ENCODE data around the gene TBC1D32.
"Not testable (repeated sequence)": the region's sequence is repeated elsewhere in the genome, so short reads cannot be mapped to it uniquely, and the experiment has no call there.

Gene TBC1D32

GRCh38 chr6:121334299-121335086, at the start of gene TBC1D32:
TBC1D32 (minus strand) TSS chr6:121334480; CDS start chr6:121334430, 50 bp downstream.
- peak; percentile 78 for DNase-seq (ENCODE audit: low spot score)

- DNase-seq (ENCODE audit: low spot score): no peak
Measured at GRCh38 chr6:121383478-121383877, 49.2 kb upstream of the TBC1D32 start.

GRCh38 chr6:121382467-121383121, 48.3 kb upstream of the TBC1D32 start:
- DNase-seq (ENCODE audit: low spot score): peak; percentile 13

- DNase-seq (ENCODE audit: low spot score): no peak
Measured at GRCh38 chr6:121376411-121376810, 42.1 kb upstream of the TBC1D32 start.

- DNase-seq (ENCODE audit: low spot score): not testable (repeated sequence)
Measured at GRCh38 chr6:121374219-121374618, 39.9 kb upstream of the TBC1D32 start.

- DNase-seq (ENCODE audit: low spot score): no peak
Measured at GRCh38 chr6:121365536-121366521, 31.5 kb upstream of the TBC1D32 start.

- no peak for DNase-seq (ENCODE audit: low spot score)
Measured at GRCh38 chr6:121356575-121356974, 22.3 kb upstream of the TBC1D32 start.

- no peak for DNase-seq (ENCODE audit: low spot score)
Measured at GRCh38 chr6:121354764-121355163, 20.5 kb upstream of the TBC1D32 start.

GRCh38 chr6:121352941-121353340, 18.7 kb upstream of the TBC1D32 start:
- no peak for DNase-seq (ENCODE audit: low spot score)

- no peak for DNase-seq (ENCODE audit: low spot score)
Measured at GRCh38 chr6:121351916-121352315, 17.6 kb upstream of the TBC1D32 start.

- no peak for DNase-seq (ENCODE audit: low spot score)
Measured at GRCh38 chr6:121349596-121349995, 15.3 kb upstream of the TBC1D32 start.

GRCh38 chr6:121347484-121347883, 13.2 kb upstream of the TBC1D32 start:
- DNase-seq (ENCODE audit: low spot score): no peak

GRCh38 chr6:121344539-121344938, 10.3 kb upstream of the TBC1D32 start:
- no peak for DNase-seq (ENCODE audit: low spot score)

- no peak for DNase-seq (ENCODE audit: low spot score)
Measured at GRCh38 chr6:121339639-121340226, 5.5 kb upstream of the TBC1D32 start.

- no peak for DNase-seq (ENCODE audit: low spot score)
Measured at GRCh38 chr6:121338956-121339355, 4.7 kb upstream of the TBC1D32 start.

GRCh38 chr6:121338366-121338765, 4.1 kb upstream of the TBC1D32 start:
- DNase-seq (ENCODE audit: low spot score): no peak

- DNase-seq (ENCODE audit: low spot score): no peak
Measured at GRCh38 chr6:121335087-121336008, 1.1 kb upstream of the TBC1D32 start.

- not testable (repeated sequence) for DNase-seq (ENCODE audit: low spot score)
Measured at GRCh38 chr6:121333694-121334093, 586 bp downstream of the TBC1D32 start.

- no peak for DNase-seq (ENCODE audit: low spot score)
Measured at GRCh38 chr6:121333196-121333595, 1.1 kb downstream of the TBC1D32 start.

- DNase-seq (ENCODE audit: low spot score): no peak
Measured at GRCh38 chr6:121330516-121330915, 3.8 kb downstream of the TBC1D32 start.

GRCh38 chr6:121321282-121321681, 13.0 kb downstream of the TBC1D32 start:
- no peak for DNase-seq (ENCODE audit: low spot score)

Data from HuH-7.5 (cell line).